GM12878 (cell line): ENCODE results near the gene NPL.

ENCODE experiments used
- BHLHE40 ChIP-seq, 2 experiments: fragments of 450-650 bp in 1 of 2; IDR thresholded peaks; 2 replicates each; pipeline ENCODE4 v1.6.1; 2011 to 2017; ENCODE audit warnings: low read depth in 2 of 2, borderline replicate concordance in 1 of 2, improper control_type of control experiment in 1 of 2, low read length in 1 of 2, mild to moderate bottlenecking in 1 of 2
- CTCF ChIP-seq, 3 experiments: IDR thresholded peaks in 2 of 3; conservative IDR thresholded peaks in 1 of 3; 2 replicates each; pipeline ENCODE4 v1.5.1; 2011; ENCODE audit warnings: low read depth in 3 of 3, low read length in 3 of 3, mild to moderate bottlenecking in 3 of 3, control low read depth in 2 of 3, moderate library complexity in 2 of 3, inconsistent platforms in 1 of 3, mixed read lengths in 1 of 3; ENCODE audit not compliant: control insufficient read depth in 2 of 3, insufficient read depth in 1 of 3; ENCODE audit errors: extremely low read depth in 1 of 3
- EP300 ChIP-seq, 2 experiments: fragments of 150-350 bp in 1 of 2; IDR thresholded peaks; 2 replicates each; pipeline ENCODE4 v1.6.1; 2011 to 2012; ENCODE audit warnings: low read depth in 2 of 2, low read length in 2 of 2, borderline replicate concordance in 1 of 2, improper control_type of control experiment in 1 of 2, inconsistent platforms in 1 of 2; ENCODE audit not compliant: control insufficient read depth in 1 of 2
- ETV6 ChIP-seq, 2 experiments: fragments of 450-650 bp in 1 of 2; IDR thresholded peaks in 1 of 2; conservative IDR thresholded peaks in 1 of 2; 2 replicates each; pipeline ENCODE4 v1.6.1; 2014; ENCODE audit warnings: antibody characterized with exemption in 1 of 2, borderline replicate concordance in 1 of 2, low read depth in 1 of 2, mild to moderate bottlenecking in 1 of 2, moderate library complexity in 1 of 2
- GABPA ChIP-seq: IDR thresholded peaks from 2 replicates; pipeline ENCODE4 v1.6.1; 2014; ENCODE audit warnings: antibody characterized with exemption, low read depth, mild to moderate bottlenecking, inconsistent platforms
- NFIC ChIP-seq: IDR thresholded peaks from 2 replicates; pipeline ENCODE4 v1.6.1; 2012; ENCODE audit warnings: low read depth, mild to moderate bottlenecking, inconsistent platforms, low read length, moderate library complexity
- POLR2A ChIP-seq: IDR thresholded peaks from 2 replicates; pipeline ENCODE4 v1.6.1; 2011; ENCODE audit warnings: low read depth, mild to moderate bottlenecking, low read length
- SIN3A ChIP-seq: IDR thresholded peaks from 2 replicates; pipeline ENCODE4 v1.6.1; 2012; ENCODE audit warnings: low read depth, low read length, improper control_type of control experiment
- TAF1 ChIP-seq: IDR thresholded peaks from 2 replicates; pipeline ENCODE4 v1.6.1; 2011; ENCODE audit warnings: mild to moderate bottlenecking, low read depth, low read length, borderline replicate concordance
- TARDBP ChIP-seq: IDR thresholded peaks from 2 replicates; pipeline ENCODE4 v1.6.1; 2016; ENCODE audit warnings: borderline replicate concordance
- USF1 ChIP-seq: IDR thresholded peaks from 2 replicates; pipeline ENCODE4 v1.6.1; 2011; ENCODE audit warnings: borderline replicate concordance, low read depth, mild to moderate bottlenecking, moderate library complexity, mixed read lengths, low read length; ENCODE audit not compliant: insufficient read depth; ENCODE audit errors: extremely low read length
- ZSCAN29 ChIP-seq: fragments of 450-650 bp; IDR thresholded peaks from 2 replicates; pipeline ENCODE4 v1.6.1; 2017; ENCODE audit warnings: mild to moderate bottlenecking, moderate library complexity

GRCh38 chr1:182816863-182817262 lies 27.3 kb downstream of the NPL start:
- TF ChIP-seq ETV6 (conservative IDR thresholded peaks at IDR 0.05 in 1 of 2, IDR thresholded peaks at IDR 0.05 in 1 of 2; ENCODE audit: borderline replicate concordance in 1 of 2, low read depth in 1 of 2) (no peak), CTCF (IDR thresholded peaks at IDR 0.05 in 2 of 3, conservative IDR thresholded peaks at IDR 0.05 in 1 of 3; ENCODE audit: control insufficient read depth in 2 of 3, extremely low read depth in 1 of 3, insufficient read depth in 1 of 3, low read depth in 3 of 3, low read length in 3 of 3) (no peak), POLR2A (no peak), USF1 (no peak), TAF1 (no peak), BHLHE40 (IDR thresholded peaks at IDR 0.05; ENCODE audit: borderline replicate concordance in 1 of 2, low read depth in 2 of 2, low read length in 1 of 2) (no peak), NFIC (no peak), EP300 (IDR thresholded peaks at IDR 0.05; ENCODE audit: borderline replicate concordance in 1 of 2, control insufficient read depth in 1 of 2, low read depth in 2 of 2, low read length in 2 of 2) (no peak), ZSCAN29 (no peak), GABPA (no peak), TARDBP (no peak), SIN3A (no peak)
